GM18505 (cell line): ENCODE results near the gene PCGF3.
"Not testable (repeated sequence)": the region's sequence is repeated elsewhere in the genome, so short reads cannot be mapped to it uniquely, and the experiment has no call there.

Source experiments
- ATAC-seq: cut with Tn5 transposase; IDR thresholded peaks from one replicate; pipeline ENCODE4 v1.9.1; 2021; ENCODE audit not compliant: unreplicated experiment
- POLR2A ChIP-seq: IDR thresholded peaks from 4 replicates; pipeline ENCODE4 v1.6.1; 2011; ENCODE audit warnings: borderline replicate concordance; ENCODE audit not compliant: insufficient read depth, insufficient read length; ENCODE audit errors: extremely low read depth

The PCGF3 gene

GRCh38 chr4:692771-693554 is 12.7 kb upstream of the PCGF3 start:
- TF ChIP-seq POLR2A: no peak
- no peak for ATAC-seq

GRCh38 chr4:694341-694940 is 11.2 kb upstream of the PCGF3 start:
- not testable (repeated sequence) for ATAC-seq

GRCh38 chr4:699816-700580 is 5.6 kb upstream of the PCGF3 start:
- no peak for TF ChIP-seq POLR2A
- ATAC-seq: no peak

GRCh38 chr4:700587-701264 is 4.9 kb upstream of the PCGF3 start:
- TF ChIP-seq POLR2A: no peak
- no peak for ATAC-seq

- no peak for TF ChIP-seq POLR2A
- no peak for ATAC-seq
These were observed 3.0 kb upstream of the PCGF3 start for GRCh38 chr4:702618-703048.

GRCh38 chr4:703336-704197 is 2.1 kb upstream of the PCGF3 start:
- TF ChIP-seq POLR2A: no peak

GRCh38 chr4:704198-704891 is 1.3 kb upstream of the PCGF3 start:
- TF ChIP-seq POLR2A: no peak
- ATAC-seq: no peak

More at GRCh38 chr4:703336-704197, 2.1 kb upstream of the PCGF3 start:
- ATAC-seq: no peak

GRCh38 chr4:704971-705277 is 708 bp upstream of the PCGF3 start:
- no peak for TF ChIP-seq POLR2A
- no peak for ATAC-seq

- ATAC-seq: not testable (repeated sequence)
These were observed 526 bp downstream of the PCGF3 start for GRCh38 chr4:706083-706633.

- ATAC-seq: no peak
- TF ChIP-seq POLR2A: no peak
These were observed 1.4 kb downstream of the PCGF3 start for GRCh38 chr4:706834-707598.

GRCh38 chr4:707929-708630 is 2.4 kb downstream of the PCGF3 start:
- no peak for TF ChIP-seq POLR2A
- ATAC-seq: no peak
